Astrocyte (in vitro differentiated cells and primary cell): ENCODE data around the gene HM13.

ENCODE experiments used
- EZH2 ChIP-seq: IDR thresholded peaks from 2 replicates; pipeline ENCODE4 v1.6.1; 2012; ENCODE audit warnings: mild to moderate bottlenecking, low read length, inconsistent platforms; ENCODE audit not compliant: insufficient read depth
- TF ChIP-seq, protein P1 (sequence below): IDR thresholded peaks from 2 replicates; pipeline ENCODE4 v1.5.1; 2011; ENCODE audit warnings: low read depth, mild to moderate bottlenecking, inconsistent platforms, low read length, moderate library complexity; ENCODE audit not compliant: insufficient read depth

DNA sequence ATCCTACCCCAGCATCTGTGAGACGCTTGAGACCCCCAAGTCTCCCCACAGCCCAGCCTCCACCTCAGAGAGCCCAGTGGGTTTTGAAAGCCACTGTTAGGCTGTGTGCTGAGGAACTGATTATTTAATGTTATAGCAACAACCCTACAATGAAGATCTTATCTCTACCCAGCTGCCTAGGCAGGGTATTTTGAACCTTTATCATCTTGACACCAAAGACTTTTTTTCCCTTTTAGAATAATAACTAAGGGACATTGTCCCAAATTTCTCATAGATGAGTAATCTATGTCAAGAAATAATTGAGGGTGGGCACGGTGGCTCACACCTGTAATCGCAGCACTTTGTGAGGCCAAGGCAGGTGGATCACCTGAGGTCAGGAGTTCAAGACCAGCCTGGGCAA is 26.2 kb downstream of the HM13 start:
- TF ChIP-seq, protein P1, sequence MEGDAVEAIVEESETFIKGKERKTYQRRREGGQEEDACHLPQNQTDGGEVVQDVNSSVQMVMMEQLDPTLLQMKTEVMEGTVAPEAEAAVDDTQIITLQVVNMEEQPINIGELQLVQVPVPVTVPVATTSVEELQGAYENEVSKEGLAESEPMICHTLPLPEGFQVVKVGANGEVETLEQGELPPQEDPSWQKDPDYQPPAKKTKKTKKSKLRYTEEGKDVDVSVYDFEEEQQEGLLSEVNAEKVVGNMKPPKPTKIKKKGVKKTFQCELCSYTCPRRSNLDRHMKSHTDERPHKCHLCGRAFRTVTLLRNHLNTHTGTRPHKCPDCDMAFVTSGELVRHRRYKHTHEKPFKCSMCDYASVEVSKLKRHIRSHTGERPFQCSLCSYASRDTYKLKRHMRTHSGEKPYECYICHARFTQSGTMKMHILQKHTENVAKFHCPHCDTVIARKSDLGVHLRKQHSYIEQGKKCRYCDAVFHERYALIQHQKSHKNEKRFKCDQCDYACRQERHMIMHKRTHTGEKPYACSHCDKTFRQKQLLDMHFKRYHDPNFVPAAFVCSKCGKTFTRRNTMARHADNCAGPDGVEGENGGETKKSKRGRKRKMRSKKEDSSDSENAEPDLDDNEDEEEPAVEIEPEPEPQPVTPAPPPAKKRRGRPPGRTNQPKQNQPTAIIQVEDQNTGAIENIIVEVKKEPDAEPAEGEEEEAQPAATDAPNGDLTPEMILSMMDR = no peak
- TF ChIP-seq EZH2 = no peak
